NB4 (cell line): Measurements from ENCODE around the gene NPAS1.

Source experiments
- DNase-seq: peaks from one replicate; pipeline ENCODE4 v3.0.0; 2010; ENCODE audit warnings: low read depth
- H3K4me3 ChIP-seq: one replicate; pipeline ENCODE4 v1.5.1; 2011; ENCODE audit warnings: mild to moderate bottlenecking, low read depth, low read length, moderate library complexity
- CTCF ChIP-seq: IDR thresholded peaks from one replicate; pipeline ENCODE4 v1.5.1; 2012; ENCODE audit warnings: low read depth, low read length
- MYC ChIP-seq: IDR thresholded peaks from 2 replicates; pipeline ENCODE4 v1.6.1; 2011; ENCODE audit warnings: low read depth, low read length
- POLR2A ChIP-seq: IDR thresholded peaks from 2 replicates; pipeline ENCODE4 v1.6.1; 2011; ENCODE audit warnings: mild to moderate bottlenecking; ENCODE audit not compliant: insufficient read length; ENCODE audit errors: extremely low read depth
- TF ChIP-seq, protein P1 (sequence below): IDR thresholded peaks from 2 replicates; pipeline ENCODE4 v1.6.1; 2011; ENCODE audit warnings: low read depth, low read length

The NPAS1 gene, protein sequence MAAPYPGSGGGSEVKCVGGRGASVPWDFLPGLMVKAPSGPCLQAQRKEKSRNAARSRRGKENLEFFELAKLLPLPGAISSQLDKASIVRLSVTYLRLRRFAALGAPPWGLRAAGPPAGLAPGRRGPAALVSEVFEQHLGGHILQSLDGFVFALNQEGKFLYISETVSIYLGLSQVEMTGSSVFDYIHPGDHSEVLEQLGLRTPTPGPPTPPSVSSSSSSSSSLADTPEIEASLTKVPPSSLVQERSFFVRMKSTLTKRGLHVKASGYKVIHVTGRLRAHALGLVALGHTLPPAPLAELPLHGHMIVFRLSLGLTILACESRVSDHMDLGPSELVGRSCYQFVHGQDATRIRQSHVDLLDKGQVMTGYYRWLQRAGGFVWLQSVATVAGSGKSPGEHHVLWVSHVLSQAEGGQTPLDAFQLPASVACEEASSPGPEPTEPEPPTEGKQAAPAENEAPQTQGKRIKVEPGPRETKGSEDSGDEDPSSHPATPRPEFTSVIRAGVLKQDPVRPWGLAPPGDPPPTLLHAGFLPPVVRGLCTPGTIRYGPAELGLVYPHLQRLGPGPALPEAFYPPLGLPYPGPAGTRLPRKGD

GRCh38 chr19:47019431-47020041 lies at the start of gene NPAS1:
TSS of gene NPAS1 (plus strand) at chr19:47019837. CDS start at chr19:47021048, 1,211 bp downstream.
- peak within 1 kb of the TSS; percentile 25 for H3K4me3 ChIP-seq
- peak; percentile 60 for DNase-seq
- TF ChIP-seq POLR2A (peak; percentile 46), CTCF (no peak)
- TF ChIP-seq, protein P1, sequence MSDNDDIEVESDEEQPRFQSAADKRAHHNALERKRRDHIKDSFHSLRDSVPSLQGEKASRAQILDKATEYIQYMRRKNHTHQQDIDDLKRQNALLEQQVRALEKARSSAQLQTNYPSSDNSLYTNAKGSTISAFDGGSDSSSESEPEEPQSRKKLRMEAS, result no peak

DNA sequence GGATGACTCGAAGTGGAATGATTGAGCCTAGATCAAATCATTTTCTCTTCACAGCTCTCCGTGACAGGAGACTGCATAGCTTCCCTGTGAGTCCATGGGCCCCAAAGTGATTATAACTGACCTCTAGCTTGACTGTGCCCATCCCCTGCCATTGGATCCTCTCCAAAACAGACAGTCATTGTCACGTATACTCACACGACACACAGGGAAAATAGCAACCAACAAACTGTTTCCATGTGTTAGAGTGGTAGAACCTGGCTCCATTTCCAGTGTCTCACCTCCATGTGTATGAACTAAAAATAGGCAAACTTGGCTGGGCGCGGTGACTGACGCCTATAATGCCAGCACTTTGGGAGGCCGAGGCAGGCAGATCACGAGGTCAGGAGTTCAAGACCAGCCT lies 48.8 kb upstream of the NPAS1 start:
- H3K4me3 ChIP-seq, result no peak overlapping the region
- TF ChIP-seq POLR2A (no peak), CTCF (no peak), MYC (no peak)
- TF ChIP-seq, protein P1, result no peak
- DNase-seq, result no peak

DNA sequence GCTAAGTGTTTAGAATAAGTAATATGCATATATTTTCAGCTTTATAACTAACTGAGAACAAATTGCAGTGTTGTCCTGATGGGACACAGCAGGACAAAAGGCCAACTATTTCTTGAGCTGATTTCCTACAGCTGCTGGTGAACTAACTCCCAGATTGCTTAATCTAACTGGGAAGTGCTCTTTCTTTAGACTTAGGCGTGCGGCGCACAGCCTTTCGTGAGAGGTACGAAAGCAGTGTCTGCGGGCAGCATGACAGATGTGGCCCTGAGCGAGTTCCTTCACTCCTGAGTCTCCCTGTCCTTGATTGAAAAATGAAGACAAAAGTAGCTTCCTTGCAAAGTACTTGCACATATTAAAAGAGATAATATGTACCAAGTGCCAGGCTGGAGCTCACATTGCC lies 47.3 kb upstream of the NPAS1 start:
- TF ChIP-seq, protein P1, result no peak
- TF ChIP-seq POLR2A (no peak), CTCF (no peak), MYC (no peak)
- DNase-seq, result no peak
- no peak overlapping the region for H3K4me3 ChIP-seq

DNA sequence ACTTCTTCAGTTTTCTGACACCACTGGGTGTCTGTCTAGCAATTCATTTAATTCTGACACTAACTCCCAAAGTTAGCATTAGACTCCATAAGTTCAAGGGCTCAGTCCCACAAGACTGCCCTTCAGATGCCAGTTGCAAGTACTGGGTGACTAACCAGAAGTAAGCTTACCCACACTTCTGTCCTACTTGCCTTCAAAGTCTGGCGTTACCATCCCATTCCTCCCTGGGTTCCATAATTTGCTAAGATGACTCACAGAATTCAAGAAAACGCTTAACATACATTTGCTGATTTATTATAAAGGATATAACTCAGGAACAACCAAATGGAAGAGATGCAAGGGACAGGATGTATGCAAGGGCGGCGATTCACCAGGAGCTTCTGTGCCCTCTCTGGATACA lies 45.5 kb upstream of the NPAS1 start:
- H3K4me3 ChIP-seq, result no peak overlapping the region
- TF ChIP-seq CTCF (no peak), POLR2A (no peak), MYC (no peak)
- TF ChIP-seq, protein P1, result no peak
- DNase-seq, result no peak

DNA sequence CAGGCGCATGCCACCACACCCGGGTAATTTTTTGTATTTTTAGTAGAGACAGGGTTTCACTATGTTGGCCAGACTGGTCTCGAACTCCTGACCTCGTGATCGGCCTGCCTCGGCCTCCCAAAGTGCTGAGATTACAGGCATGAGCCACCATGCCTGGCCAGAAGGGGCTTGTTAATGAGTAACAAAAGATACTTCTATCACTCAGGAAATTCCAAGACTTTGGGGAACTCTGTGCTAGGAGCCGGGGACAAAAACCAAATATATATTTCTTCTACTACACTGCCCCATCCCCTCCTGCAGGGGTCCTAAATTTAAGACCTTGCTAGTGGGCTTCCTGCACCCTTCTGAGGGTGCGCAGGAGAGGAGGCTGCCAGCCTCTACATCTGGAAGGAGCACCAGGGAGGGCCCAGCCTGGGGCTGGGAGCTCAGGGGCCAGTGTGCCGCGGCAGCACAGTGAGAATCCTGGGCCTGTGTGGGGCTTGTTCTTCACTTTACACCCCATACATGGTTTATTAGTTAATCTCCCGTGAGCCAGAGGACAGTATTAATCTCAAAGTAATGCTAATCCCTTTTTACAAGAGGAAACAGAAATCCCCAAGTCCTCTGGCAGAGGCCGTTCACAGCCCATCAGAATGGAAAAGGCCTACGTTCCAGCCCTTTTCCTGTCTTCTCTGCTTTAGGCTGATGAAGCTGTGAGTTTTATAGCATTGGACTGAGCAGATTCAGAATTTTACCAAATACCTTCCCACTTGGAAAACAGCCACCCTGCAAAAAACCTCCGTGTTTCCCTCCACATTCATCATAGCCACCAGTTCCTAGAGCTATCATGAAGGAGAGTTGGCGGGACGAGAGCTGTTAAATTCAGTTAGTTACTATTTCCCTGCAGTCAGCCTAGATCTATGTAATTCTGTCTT lies 44.4 kb upstream of the NPAS1 start:
- no peak for TF ChIP-seq CTCF
- TF ChIP-seq MYC, result no peak
- TF ChIP-seq, protein P1, result no peak
- no peak for TF ChIP-seq POLR2A
- H3K4me3 ChIP-seq, result no peak overlapping the region
- no peak for DNase-seq
